Stomach (tissue), 9 donors: ENCODE results near the gene ERCC2. TPM values are rescaled to one million over a fixed set of nuclear protein-coding genes. Genes with fewer than 3 reads are reported as not detected.
"Not testable (repeated sequence)": the region's sequence is repeated elsewhere in the genome, so short reads cannot be mapped to it uniquely, and the experiment has no call there.

Experiments
- DNase-seq, 2 donors: peaks; one replicate each; pipeline versions ENCODE4 v3.0.0 to v3.0.0-alpha.2; 2013 to 2019
- H3K27ac ChIP-seq, 5 donors: fragments of 200-600 bp in 4 of 5; sonication (generic) in 4 of 5; one replicate each; pipeline ENCODE4 v1.5.1; 2013 to 2019; ENCODE audit warnings: mild to moderate bottlenecking in 1 of 5, moderate library complexity in 1 of 5
- H3K27me3 ChIP-seq, 3 donors: fragments of 200-600 bp; sonication (generic); one replicate each; pipeline ENCODE4 v1.5.1; 2017 to 2019; ENCODE audit warnings: mixed run types in 1 of 3
- H3K36me3 ChIP-seq, 4 donors: fragments of 200-600 bp; sonication (generic); 1 replicate in 3 of 4; 2 replicates in 1 of 4; pipeline ENCODE4 v1.5.1; 2016 to 2019
- H3K4me1 ChIP-seq, 4 donors: fragments of 200-600 bp; sonication (generic); one replicate each; pipeline ENCODE4 v1.5.1; 2016 to 2019
- H3K4me3 ChIP-seq, 4 donors: fragments of 200-600 bp; sonication (generic) in 3 of 4; one replicate each; pipeline ENCODE4 v1.5.1; 2016 to 2019; ENCODE audit warnings: mild to moderate bottlenecking in 1 of 4
- H3K9me3 ChIP-seq, 4 donors: fragments of 200-600 bp; sonication (generic); one replicate each; pipeline ENCODE4 v1.5.1; 2016 to 2019
- EP300 ChIP-seq: sonication (generic); formaldehyde crosslinking; IDR thresholded peaks from one replicate; pipeline ENCODE4 v1.6.1; 2017; ENCODE audit warnings: antibody characterized with exemption
- POLR2A ChIP-seq, 4 donors: fragments of 450-650 bp; IDR thresholded peaks; one replicate each; pipeline ENCODE4 v1.6.1; 2016; ENCODE audit warnings: antibody characterized with exemption in 4 of 4, control low read depth in 2 of 4, mild to moderate bottlenecking in 1 of 4, moderate library complexity in 1 of 4
- POLR2AphosphoS5 ChIP-seq, 3 donors: sonication (generic); formaldehyde crosslinking; IDR thresholded peaks; one replicate each; pipeline ENCODE4 v1.6.1; 2016; ENCODE audit warnings: antibody characterized with exemption in 3 of 3
- WGBS, 5 donors: extraction: QIAGEN DNeasy Blood & Tissue Kit in 3 of 5; methylation state at CpG; one replicate each; pipeline versions ENCODE4 v1.1.5 to v1.1.7; 2013 to 2018; 5-methylcytosine and 5-hydroxymethylcytosine counted together
- intact Hi-C: fragments of 100-400 bp; cut with DNase I; formaldehyde crosslinking; loops from one replicate; pipeline ENCODE4 v1.15.1; 2023; ENCODE audit warnings: low total_unique reads
- polyA plus RNA-seq, 3 donors: library from polyadenylated mRNA; stranded (reverse); fragments of 200-250 nt; gene quantifications; one replicate each; pipeline ENCODE4 v1.2.3, GENCODE V29; 2013
- total RNA-seq, 5 donors: library from RNA; depleted of rRNA; stranded (reverse); fragments of >200 nt; gene quantifications; one replicate each; pipeline versions ENCODE4 v1.1.0 to v1.2.3, GENCODE V29; 2014 to 2016
- TF ChIP-seq, protein P1 (sequence below), 7 experiments: fragments of 450-650 bp in 4 of 7; fragments of 200-600 bp in 3 of 7; sonication (generic) in 3 of 7; IDR thresholded peaks; one replicate each; pipeline ENCODE4 v1.5.1; 2016 to 2019; ENCODE audit warnings: antibody characterized with exemption in 7 of 7, control low read depth in 2 of 7, mild to moderate bottlenecking in 1 of 7
- donor health status: healthy with polysubstance abuse.
- donor health status: Bipolar disorder and iron deficiency.
- donor health status: healthy.

ERCC2 gene
- total and polyA plus RNA-seq, 8 donors, result 5.3 to 77.3 (median 8.7) TPM

DNA sequence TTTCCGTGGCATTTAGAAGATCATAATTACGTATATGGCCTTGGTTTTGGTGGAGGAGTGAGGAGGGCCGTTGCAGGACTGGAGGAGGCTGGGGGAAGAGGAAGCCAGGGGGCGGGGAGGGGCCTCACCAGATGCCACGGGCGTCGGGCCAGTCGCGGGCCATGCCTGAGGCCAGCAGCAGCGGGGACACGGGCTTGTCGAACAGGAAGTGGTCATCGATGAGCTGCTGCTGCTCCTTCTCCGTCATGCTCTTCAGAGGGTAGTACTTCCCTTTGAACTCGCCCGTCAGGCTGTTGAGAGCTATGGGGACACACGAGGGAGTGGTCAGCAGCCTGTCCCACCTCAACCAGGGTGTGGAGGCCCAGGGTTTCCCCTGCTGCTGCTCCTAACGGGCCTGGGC lies 58.8 kb downstream of the ERCC2 start:
- Histone ChIP-seq H3K9me3 (no peaks in the 10 kb centered on the region), H3K36me3 (no peaks in the 10 kb centered on the region), H3K27ac (no peak overlapping the region), H3K4me1 (no peaks in the 10 kb centered on the region), H3K4me3 (no peak overlapping the region), H3K27me3 (peaks cover 0 to 42% (median 8%) of the 10 kb centered on the region in 3 donors)
- intact Hi-C loops, result no loop called here
- 34 to 43% (median 40%) methylated on average over 9 to 18 of the region's 18 CpGs for WGBS, 5 donors
- peak in 1 of 2 donors; percentile 55 for DNase-seq
- TF ChIP-seq, protein P1, sequence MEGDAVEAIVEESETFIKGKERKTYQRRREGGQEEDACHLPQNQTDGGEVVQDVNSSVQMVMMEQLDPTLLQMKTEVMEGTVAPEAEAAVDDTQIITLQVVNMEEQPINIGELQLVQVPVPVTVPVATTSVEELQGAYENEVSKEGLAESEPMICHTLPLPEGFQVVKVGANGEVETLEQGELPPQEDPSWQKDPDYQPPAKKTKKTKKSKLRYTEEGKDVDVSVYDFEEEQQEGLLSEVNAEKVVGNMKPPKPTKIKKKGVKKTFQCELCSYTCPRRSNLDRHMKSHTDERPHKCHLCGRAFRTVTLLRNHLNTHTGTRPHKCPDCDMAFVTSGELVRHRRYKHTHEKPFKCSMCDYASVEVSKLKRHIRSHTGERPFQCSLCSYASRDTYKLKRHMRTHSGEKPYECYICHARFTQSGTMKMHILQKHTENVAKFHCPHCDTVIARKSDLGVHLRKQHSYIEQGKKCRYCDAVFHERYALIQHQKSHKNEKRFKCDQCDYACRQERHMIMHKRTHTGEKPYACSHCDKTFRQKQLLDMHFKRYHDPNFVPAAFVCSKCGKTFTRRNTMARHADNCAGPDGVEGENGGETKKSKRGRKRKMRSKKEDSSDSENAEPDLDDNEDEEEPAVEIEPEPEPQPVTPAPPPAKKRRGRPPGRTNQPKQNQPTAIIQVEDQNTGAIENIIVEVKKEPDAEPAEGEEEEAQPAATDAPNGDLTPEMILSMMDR (IDR thresholded peaks at IDR 0.05), result no peak
- no peak for TF ChIP-seq POLR2AphosphoS5 (IDR thresholded peaks at IDR 0.05)
- TF ChIP-seq POLR2A (IDR thresholded peaks at IDR 0.05), result no peak
- no peak for TF ChIP-seq EP300

DNA sequence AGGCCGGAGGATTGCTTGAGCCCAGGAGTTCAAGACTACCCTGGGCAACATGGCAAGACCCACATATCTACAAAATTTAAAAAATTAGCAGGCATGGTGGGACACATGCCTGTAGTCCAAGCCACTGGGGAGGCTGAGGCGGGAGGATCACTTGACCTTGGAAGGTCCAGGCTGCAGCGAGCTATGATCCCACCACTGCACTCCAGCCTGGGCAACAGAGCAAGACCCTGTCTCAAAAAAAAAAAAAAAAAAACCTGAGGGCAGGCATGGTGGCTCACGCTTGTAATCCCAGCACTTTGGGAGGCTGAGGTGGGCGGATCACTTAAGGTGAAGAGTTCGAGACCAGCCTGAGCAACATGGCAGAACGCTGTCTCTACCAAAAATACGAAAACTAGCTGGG lies 61.1 kb downstream of the ERCC2 start:
- intact Hi-C loops, H3K4me1 ChIP-seq, DNase-seq, H3K9me3 ChIP-seq, H3K36me3 ChIP-seq, H3K27ac ChIP-seq, H3K4me3 ChIP-seq: not testable (repeated sequence)
- 91 to 96% (median 96%) methylated on average over 8 of the region's 8 CpGs for WGBS, 5 donors
- peaks cover 0 to 21% (median 0%) of the 10 kb centered on the region in 3 donors for H3K27me3 ChIP-seq

DNA sequence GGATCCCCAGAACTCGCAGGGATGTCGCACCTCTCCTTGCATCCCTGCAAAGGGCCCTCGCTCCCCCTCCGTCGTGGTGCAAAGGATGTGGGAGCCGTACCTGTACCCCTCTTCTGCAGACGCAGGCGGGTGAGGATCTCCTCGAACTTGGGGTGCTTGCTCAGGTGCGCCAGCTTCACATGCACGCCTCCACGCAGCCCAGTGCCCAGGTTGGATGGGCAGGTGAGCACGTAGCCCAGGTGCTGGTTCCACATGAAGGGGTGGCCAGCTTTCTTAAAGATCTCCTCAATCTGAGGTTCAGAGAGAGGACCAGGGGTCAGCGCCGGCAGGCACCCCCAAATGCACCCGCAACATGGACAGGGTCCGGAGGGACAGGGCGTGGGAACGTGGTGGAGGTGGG lies 63.0 kb downstream of the ERCC2 start:
- intact Hi-C loops, result no loop called here
- TF ChIP-seq POLR2A (IDR thresholded peaks at IDR 0.05) (no peak), EP300 (no peak), POLR2AphosphoS5 (IDR thresholded peaks at IDR 0.05) (no peak)
- H3K4me1 ChIP-seq, result peaks cover 0 to 8% (median 0%) of the 10 kb centered on the region in 4 donors
- DNase-seq, result no peak
- no peaks in the 10 kb centered on the region for H3K9me3 ChIP-seq
- no peak overlapping the region for H3K4me3 ChIP-seq
- H3K27me3 ChIP-seq, result peaks cover 0 to 21% (median 0%) of the 10 kb centered on the region in 3 donors
- no peak overlapping the region for H3K27ac ChIP-seq
- 84 to 93% (median 90%) methylated on average over 14 to 19 of the region's 19 CpGs for WGBS, 5 donors
- peaks cover 0 to 9% (median 7%) of the 10 kb centered on the region in 4 donors for H3K36me3 ChIP-seq

DNA sequence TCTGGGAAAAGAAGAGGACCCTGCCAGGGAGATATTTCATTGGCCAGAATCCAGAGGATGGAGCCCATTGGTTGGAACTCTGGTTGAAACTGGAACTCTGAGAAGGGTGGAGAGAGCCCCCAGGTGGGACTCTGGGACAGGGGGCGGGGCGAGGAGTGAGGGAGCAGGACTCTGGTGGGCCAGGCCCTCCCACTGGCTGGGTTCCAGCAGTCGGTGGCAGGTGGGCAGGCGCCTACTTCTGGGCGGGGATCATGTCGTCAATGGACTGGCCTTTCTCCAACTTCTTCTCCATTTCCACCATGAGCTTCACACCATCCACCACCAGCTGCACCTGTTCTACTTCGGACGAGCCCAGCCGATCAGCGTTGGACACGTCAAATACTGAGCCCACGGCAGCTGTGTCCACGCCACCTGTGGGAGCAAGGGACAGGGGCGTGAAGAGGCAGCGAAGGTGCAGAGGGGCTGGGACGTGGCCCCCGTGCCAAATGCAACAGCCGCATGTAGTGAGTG lies 63.8 kb downstream of the ERCC2 start:
- 63 to 70% (median 69%) methylated on average over 18 of the region's 18 CpGs for WGBS, 5 donors
- TF ChIP-seq POLR2AphosphoS5 (IDR thresholded peaks at IDR 0.05) (no peak), EP300 (no peak), POLR2A (IDR thresholded peaks at IDR 0.05) (no peak)
- TF ChIP-seq, protein P1 (IDR thresholded peaks at IDR 0.05), result no peak
- H3K9me3 ChIP-seq, result no peaks in the 10 kb centered on the region
- peaks cover 0 to 14% (median 13%) of the 10 kb centered on the region in 4 donors for H3K36me3 ChIP-seq
- peaks cover 0 to 21% (median 0%) of the 10 kb centered on the region in 3 donors for H3K27me3 ChIP-seq
- no peak overlapping the region for H3K27ac ChIP-seq
- no peak overlapping the region for H3K4me3 ChIP-seq
- peak in 1 of 2 donors; percentile 73 for DNase-seq
- intact Hi-C loops, result no loop called here
- peaks cover 0 to 8% (median 0%) of the 10 kb centered on the region in 4 donors for H3K4me1 ChIP-seq

DNA sequence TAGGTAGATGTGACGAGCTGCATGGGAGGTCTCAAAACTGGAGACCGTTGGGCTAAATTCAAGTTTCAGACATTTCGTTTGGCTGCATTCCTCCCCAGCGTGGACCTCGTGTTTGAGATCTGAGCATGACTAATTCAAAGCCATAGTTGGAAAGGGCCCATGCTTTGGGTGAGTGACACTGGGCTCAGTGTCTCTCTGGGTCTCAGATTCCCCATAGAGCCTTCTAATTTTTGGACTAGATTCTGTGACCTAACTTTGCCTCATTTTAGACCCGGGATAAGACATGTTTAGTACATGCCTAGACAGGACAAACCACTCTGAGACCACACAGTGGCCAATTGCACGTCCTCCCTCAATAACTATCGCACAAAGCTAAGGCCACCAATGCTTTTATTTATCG lies 64.3 kb downstream of the ERCC2 start:
- H3K4me3 ChIP-seq, result no peak overlapping the region
- no peak for TF ChIP-seq POLR2A (IDR thresholded peaks at IDR 0.05)
- TF ChIP-seq POLR2AphosphoS5 (IDR thresholded peaks at IDR 0.05), result no peak
- TF ChIP-seq, protein P1 (IDR thresholded peaks at IDR 0.05), result no peak
- no peak for TF ChIP-seq EP300
- peaks cover 0 to 21% (median 0%) of the 10 kb centered on the region in 3 donors for H3K27me3 ChIP-seq
- peaks cover 0 to 15% (median 14%) of the 10 kb centered on the region in 4 donors for H3K36me3 ChIP-seq
- intact Hi-C loops, result no loop called here
- H3K4me1 ChIP-seq, result peaks cover 0 to 8% (median 0%) of the 10 kb centered on the region in 4 donors
- no peak overlapping the region for H3K27ac ChIP-seq
- DNase-seq, result no peak
- no peaks in the 10 kb centered on the region for H3K9me3 ChIP-seq
- WGBS, 5 donors, result 49 to 61% (median 53%) methylated on average over 9 of the region's 9 CpGs
